ENCODE results near the gene MYO3B.

MYO3B gene

DNA sequence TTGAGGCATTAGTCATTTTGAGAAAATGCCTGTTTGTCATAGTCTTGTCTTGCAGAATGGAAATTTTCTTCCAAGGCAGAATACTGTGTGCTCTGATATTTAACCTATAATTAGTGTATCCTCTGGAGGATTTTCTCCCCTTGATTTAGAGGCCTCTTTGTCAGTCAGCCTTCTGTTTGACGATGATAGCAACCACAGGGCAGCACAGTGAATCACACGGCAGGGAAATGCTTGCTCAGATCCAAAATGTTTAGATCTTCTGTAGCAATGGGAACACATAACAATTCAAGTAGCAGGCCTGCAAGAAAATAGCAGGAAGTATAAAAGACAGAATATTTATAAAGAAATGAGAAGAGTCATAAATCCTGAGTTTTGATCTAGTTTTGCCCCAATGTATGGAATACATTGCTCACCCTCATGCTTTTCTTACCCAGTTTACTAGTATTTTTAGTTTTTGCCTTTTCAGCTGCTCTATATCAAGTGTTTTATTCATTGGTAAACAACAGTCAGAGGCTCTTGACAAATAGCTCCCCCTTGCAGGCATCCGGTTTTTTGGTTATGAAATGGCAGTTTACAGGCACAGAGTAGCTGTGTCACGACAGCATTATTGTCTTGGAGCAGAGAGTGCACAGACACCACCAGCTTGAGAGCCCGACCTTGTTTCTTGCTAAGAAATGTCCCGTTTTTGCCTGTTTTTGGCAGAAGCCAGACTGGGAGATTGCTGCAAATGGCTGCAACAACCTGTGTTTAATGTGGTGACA lies 185.1 kb downstream of the MYO3B start:
- Histone ChIP-seq H3K79me2 (ENCODE audit: control insufficient read depth, insufficient read depth, low read length, poor library complexity) (no peaks in the 10 kb centered on the region), H4K8ac (ENCODE audit: low read depth, low read length) (no peak overlapping the region), H3K4me1 (ENCODE audit: control insufficient read depth in 1 of 2, insufficient read depth in 2 of 2, low read length in 2 of 2) (no peaks in the 10 kb centered on the region), H3K79me1 (ENCODE audit: low read length) (no peaks in the 10 kb centered on the region), H2AFZ (ENCODE audit: insufficient read depth, low read length, poor library complexity) (no peak overlapping the region), H3K4ac (ENCODE audit: low read depth, low read length) (no peak overlapping the region), H4K12ac (ENCODE audit: low read depth, low read length) (no peak overlapping the region), H3K18ac (ENCODE audit: low read length) (no peak overlapping the region), H2BK120ac (ENCODE audit: insufficient read depth, low read length, poor library complexity) (no peak overlapping the region), H3K27ac (ENCODE audit: low read depth, low read length) (no peak overlapping the region), H4K91ac (ENCODE audit: low read depth, low read length) (no peak overlapping the region), H2AK5ac (ENCODE audit: low read length) (no peak overlapping the region), H3K27me3 (ENCODE audit: insufficient read depth, low read length) (no peaks in the 10 kb centered on the region), H3K14ac (ENCODE audit: low read length) (no peak overlapping the region), H3K4me2 (ENCODE audit: low read length) (no peak overlapping the region), H3K23ac (ENCODE audit: low read length) (no peak overlapping the region), H2BK5ac (ENCODE audit: low read depth, low read length, poor library complexity) (no peak overlapping the region), H3K36me3 (ENCODE audit: control insufficient read depth in 1 of 2, insufficient read depth in 2 of 2, low read length in 2 of 2) (no peaks in the 10 kb centered on the region), H3K4me3 (ENCODE audit: low read depth, low read length) (no peak overlapping the region), H3K9ac (ENCODE audit: low read length) (no peak overlapping the region), H3K9me3 (ENCODE audit: insufficient read depth, low read depth, low read length) (no peaks in the 10 kb centered on the region), H2BK12ac (ENCODE audit: low read length) (no peak overlapping the region)
- no CpG with 5 or more reads among the region's 6 CpGs for WGBS (ENCODE audit: extremely low coverage, insufficient coverage, insufficient read length)
- peak in 1 of 2 donors; percentile 37 for DNase-seq

- no peak overlapping the region for H2AFZ ChIP-seq (ENCODE audit: insufficient read depth, low read length, poor library complexity)
- H3K79me1 ChIP-seq (ENCODE audit: low read length), result no peaks in the 10 kb centered on the region
- no peak overlapping the region for H3K14ac ChIP-seq (ENCODE audit: low read length)
- no peak overlapping the region for H3K4me3 ChIP-seq (ENCODE audit: low read depth, low read length)
- no peak overlapping the region for H4K12ac ChIP-seq (ENCODE audit: low read depth, low read length)
- H3K4me2 ChIP-seq (ENCODE audit: low read length), result no peak overlapping the region
- H3K18ac ChIP-seq (ENCODE audit: low read length), result no peak overlapping the region
- H2BK5ac ChIP-seq (ENCODE audit: low read depth, low read length, poor library complexity), result no peak overlapping the region
- H3K9ac ChIP-seq (ENCODE audit: low read length), result no peak overlapping the region
- no peak overlapping the region for H2BK12ac ChIP-seq (ENCODE audit: low read length)
- H3K27me3 ChIP-seq (ENCODE audit: insufficient read depth, low read length), result no peaks in the 10 kb centered on the region
- H3K36me3 ChIP-seq (ENCODE audit: control insufficient read depth in 1 of 2, insufficient read depth in 2 of 2, low read length in 2 of 2), result no peaks in the 10 kb centered on the region
- DNase-seq, result no peak
- no peaks in the 10 kb centered on the region for H3K9me3 ChIP-seq (ENCODE audit: insufficient read depth, low read depth, low read length)
- H3K79me2 ChIP-seq (ENCODE audit: control insufficient read depth, insufficient read depth, low read length, poor library complexity), result no peaks in the 10 kb centered on the region
- H2AK5ac ChIP-seq (ENCODE audit: low read length), result no peak overlapping the region
- WGBS (ENCODE audit: extremely low coverage, insufficient coverage, insufficient read length), result no CpG with 5 or more reads among the region's 6 CpGs
- H2BK120ac ChIP-seq (ENCODE audit: insufficient read depth, low read length, poor library complexity), result no peak overlapping the region
- no peak overlapping the region for H3K27ac ChIP-seq (ENCODE audit: low read depth, low read length)
- no peaks in the 10 kb centered on the region for H3K4me1 ChIP-seq (ENCODE audit: control insufficient read depth in 1 of 2, insufficient read depth in 2 of 2, low read length in 2 of 2)
- no peak overlapping the region for H3K23ac ChIP-seq (ENCODE audit: low read length)
- no peak overlapping the region for H4K8ac ChIP-seq (ENCODE audit: low read depth, low read length)
- no peak overlapping the region for H4K91ac ChIP-seq (ENCODE audit: low read depth, low read length)
- H3K4ac ChIP-seq (ENCODE audit: low read depth, low read length), result no peak overlapping the region
Observed at GRCh38 chr2:170365003-170365402, 187.1 kb downstream of the MYO3B start.

DNA sequence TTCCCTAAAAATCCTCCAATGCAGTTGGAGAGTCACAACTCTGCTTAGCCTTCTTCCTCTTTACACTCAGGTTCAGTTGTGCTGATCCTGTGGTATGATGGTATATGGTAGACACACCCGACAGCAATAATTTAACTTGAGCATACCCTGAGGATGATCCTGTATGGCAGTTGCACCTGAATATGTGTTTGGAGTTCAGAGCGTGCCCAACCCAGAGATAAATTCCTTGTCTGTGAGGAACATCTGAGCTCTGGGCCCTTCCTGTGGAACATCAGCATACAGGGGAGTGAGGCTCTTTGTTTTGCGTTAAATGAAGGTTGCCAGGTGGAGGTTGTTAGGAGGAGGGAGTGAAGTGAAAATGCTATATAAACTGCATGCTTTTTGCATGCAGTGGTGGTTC lies 187.7 kb downstream of the MYO3B start:
- no CpG with 5 or more reads among the region's 3 CpGs for WGBS (ENCODE audit: extremely low coverage, insufficient coverage, insufficient read length)
- Histone ChIP-seq H3K4ac (ENCODE audit: low read depth, low read length) (no peak overlapping the region), H3K79me2 (ENCODE audit: control insufficient read depth, insufficient read depth, low read length, poor library complexity) (no peaks in the 10 kb centered on the region), H3K9ac (ENCODE audit: low read length) (no peak overlapping the region), H3K23ac (ENCODE audit: low read length) (no peak overlapping the region), H4K91ac (ENCODE audit: low read depth, low read length) (no peak overlapping the region), H2BK12ac (ENCODE audit: low read length) (no peak overlapping the region), H2AK5ac (ENCODE audit: low read length) (no peak overlapping the region), H3K9me3 (ENCODE audit: insufficient read depth, low read depth, low read length) (no peaks in the 10 kb centered on the region), H3K18ac (ENCODE audit: low read length) (no peak overlapping the region), H3K4me1 (ENCODE audit: control insufficient read depth in 1 of 2, insufficient read depth in 2 of 2, low read length in 2 of 2) (no peaks in the 10 kb centered on the region), H3K14ac (ENCODE audit: low read length) (no peak overlapping the region), H3K27ac (ENCODE audit: low read depth, low read length) (no peak overlapping the region), H2BK120ac (ENCODE audit: insufficient read depth, low read length, poor library complexity) (no peak overlapping the region), H3K4me3 (ENCODE audit: low read depth, low read length) (no peak overlapping the region), H4K8ac (ENCODE audit: low read depth, low read length) (no peak overlapping the region), H3K4me2 (ENCODE audit: low read length) (no peak overlapping the region), H4K12ac (ENCODE audit: low read depth, low read length) (no peak overlapping the region), H3K27me3 (ENCODE audit: insufficient read depth, low read length) (no peaks in the 10 kb centered on the region), H3K79me1 (ENCODE audit: low read length) (no peaks in the 10 kb centered on the region), H2BK5ac (ENCODE audit: low read depth, low read length, poor library complexity) (no peak overlapping the region), H3K36me3 (ENCODE audit: control insufficient read depth in 1 of 2, insufficient read depth in 2 of 2, low read length in 2 of 2) (no peaks in the 10 kb centered on the region), H2AFZ (ENCODE audit: insufficient read depth, low read length, poor library complexity) (no peak overlapping the region)
- DNase-seq, result no peak

DNA sequence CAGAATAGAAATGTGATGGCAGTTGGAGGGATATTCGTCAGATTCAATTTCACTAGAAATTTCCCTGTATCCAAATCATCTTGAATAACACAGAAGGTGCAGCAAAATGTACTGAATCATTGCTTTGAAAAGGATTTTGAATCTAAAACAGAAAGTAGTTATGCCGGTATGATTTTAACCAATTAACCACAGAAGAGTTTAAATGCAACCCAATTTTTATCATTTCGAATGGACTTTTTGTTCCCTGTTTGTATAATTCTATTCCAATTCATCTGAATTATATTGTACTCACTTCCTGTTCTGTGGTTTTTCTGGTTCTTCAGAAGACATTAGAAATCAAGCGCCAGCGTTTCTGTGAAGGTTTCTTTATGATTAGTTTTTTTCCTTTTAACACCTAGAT lies 190.4 kb downstream of the MYO3B start:
- Histone ChIP-seq H2BK12ac (ENCODE audit: low read length) (no peak overlapping the region), H3K27ac (ENCODE audit: low read depth, low read length) (no peak overlapping the region), H4K8ac (ENCODE audit: low read depth, low read length) (no peak overlapping the region), H4K91ac (ENCODE audit: low read depth, low read length) (no peak overlapping the region), H3K36me3 (ENCODE audit: control insufficient read depth in 1 of 2, insufficient read depth in 2 of 2, low read length in 2 of 2) (no peaks in the 10 kb centered on the region), H2BK120ac (ENCODE audit: insufficient read depth, low read length, poor library complexity) (no peak overlapping the region), H3K4me3 (ENCODE audit: low read depth, low read length) (no peak overlapping the region), H3K4ac (ENCODE audit: low read depth, low read length) (no peak overlapping the region), H3K79me1 (ENCODE audit: low read length) (no peaks in the 10 kb centered on the region), H4K12ac (ENCODE audit: low read depth, low read length) (no peak overlapping the region), H3K4me1 (ENCODE audit: control insufficient read depth in 1 of 2, insufficient read depth in 2 of 2, low read length in 2 of 2) (no peaks in the 10 kb centered on the region), H3K9ac (ENCODE audit: low read length) (no peak overlapping the region), H3K23ac (ENCODE audit: low read length) (no peak overlapping the region), H3K4me2 (ENCODE audit: low read length) (no peak overlapping the region), H3K9me3 (ENCODE audit: insufficient read depth, low read depth, low read length) (no peaks in the 10 kb centered on the region), H3K27me3 (ENCODE audit: insufficient read depth, low read length) (no peaks in the 10 kb centered on the region), H3K18ac (ENCODE audit: low read length) (no peak overlapping the region), H3K14ac (ENCODE audit: low read length) (no peak overlapping the region), H2AFZ (ENCODE audit: insufficient read depth, low read length, poor library complexity) (no peak overlapping the region), H2BK5ac (ENCODE audit: low read depth, low read length, poor library complexity) (no peak overlapping the region), H2AK5ac (ENCODE audit: low read length) (no peak overlapping the region), H3K79me2 (ENCODE audit: control insufficient read depth, insufficient read depth, low read length, poor library complexity) (no peaks in the 10 kb centered on the region)
- no peak for DNase-seq
- WGBS (ENCODE audit: extremely low coverage, insufficient coverage, insufficient read length), result no CpG with 5 or more reads among the region's 5 CpGs

Measured in trophoblast cell (in vitro differentiated cells and primary cell).